Measurements from ENCODE around the gene PQBP1. TPM values are rescaled to one million over a fixed set of nuclear protein-coding genes. Genes with fewer than 3 reads are reported as not detected.

PQBP1 gene
- total RNA-seq, 4 donors from 2014 or later: 46.4 to 90.7 (median 70.3) TPM

- no peak for DNase-seq
- Histone ChIP-seq H3K27ac (no peak overlapping the region), H3K9me3 (no peaks in the 10 kb centered on the region), H3K36me3 (no peaks in the 10 kb centered on the region), H3K4me3 (no peak overlapping the region), H3K27me3 (no peaks in the 10 kb centered on the region), H3K4me1 (no peaks in the 10 kb centered on the region)
- intact Hi-C loops (cut with DNase I; ENCODE audit: low total_unique reads): no loop called here
- no peak for TF ChIP-seq CTCF (IDR thresholded peaks at IDR 0.05)
- TF ChIP-seq POLR2A (IDR thresholded peaks at IDR 0.05): no peak
These were observed 23.0 kb downstream of the PQBP1 start for GRCh38 chrX:48920718-48921104.

- DNase-seq: no peak
- no peaks in the 10 kb centered on the region for H3K9me3 ChIP-seq
- no peaks in the 10 kb centered on the region for H3K27me3 ChIP-seq
- H3K27ac ChIP-seq: no peak overlapping the region
- H3K4me1 ChIP-seq: no peaks in the 10 kb centered on the region
- no peak overlapping the region for H3K4me3 ChIP-seq
- intact Hi-C loops (cut with DNase I; ENCODE audit: low total_unique reads): no loop called here
- no peak for TF ChIP-seq CTCF (IDR thresholded peaks at IDR 0.05)
- TF ChIP-seq POLR2A (IDR thresholded peaks at IDR 0.05): no peak
- H3K36me3 ChIP-seq: no peaks in the 10 kb centered on the region
These were observed 26.0 kb downstream of the PQBP1 start for GRCh38 chrX:48923771-48924170.

- Histone ChIP-seq H3K4me3 (no peak overlapping the region), H3K27me3 (no peaks in the 10 kb centered on the region), H3K9me3 (no peaks in the 10 kb centered on the region), H3K4me1 (no peaks in the 10 kb centered on the region), H3K36me3 (no peaks in the 10 kb centered on the region), H3K27ac (no peak overlapping the region)
- intact Hi-C loops (cut with DNase I; ENCODE audit: low total_unique reads): no loop called here
- no peak for DNase-seq
- TF ChIP-seq CTCF (IDR thresholded peaks at IDR 0.05) (no peak), POLR2A (IDR thresholded peaks at IDR 0.05) (no peak)
These were observed 26.5 kb downstream of the PQBP1 start for GRCh38 chrX:48924270-48924669.

GRCh38 chrX:48927123-48927522, 29.4 kb downstream of the PQBP1 start:
- Histone ChIP-seq H3K9me3 (no peaks in the 10 kb centered on the region), H3K36me3 (no peaks in the 10 kb centered on the region), H3K4me3 (no peak overlapping the region), H3K27ac (no peak overlapping the region), H3K4me1 (no peaks in the 10 kb centered on the region), H3K27me3 (no peaks in the 10 kb centered on the region)
- DNase-seq: no peak
- TF ChIP-seq CTCF (IDR thresholded peaks at IDR 0.05) (no peak), POLR2A (IDR thresholded peaks at IDR 0.05) (no peak)
- intact Hi-C loops (cut with DNase I; ENCODE audit: low total_unique reads): no loop called here

GRCh38 chrX:48927736-48928382, 30.1 kb downstream of the PQBP1 start:
- no peak overlapping the region for H3K27ac ChIP-seq
- no peaks in the 10 kb centered on the region for H3K27me3 ChIP-seq
- H3K9me3 ChIP-seq: no peaks in the 10 kb centered on the region
- intact Hi-C loops (cut with DNase I; ENCODE audit: low total_unique reads): no loop called here
- no peaks in the 10 kb centered on the region for H3K4me1 ChIP-seq
- H3K4me3 ChIP-seq: no peak overlapping the region
- TF ChIP-seq CTCF (IDR thresholded peaks at IDR 0.05) (no peak), POLR2A (IDR thresholded peaks at IDR 0.05) (no peak)
- DNase-seq: no peak
- H3K36me3 ChIP-seq: no peaks in the 10 kb centered on the region

Measured in uterus (tissue), 4 donors.